Activated T-cell treated with anti-CD3 and anti-CD28 coated beads, Interleukin-2, amount 50 U/mL, for 72 hours (primary cell): ENCODE measurements around the gene PPP1R14B. TPM values are rescaled to one million over a fixed set of nuclear protein-coding genes. Genes with fewer than 3 reads are reported as not detected.

Experiments
- ATAC-seq, 2 donors: fragments of 150-1000 bp; cut with Tn5 transposase; replicated peaks in 1 of 2; 2 replicates each; pipeline ENCODE4 v1.10.0; 2021; ENCODE audit warnings: moderate library complexity in 2 of 2, mild to moderate bottlenecking in 1 of 2
- DNase-seq, 2 donors: peaks; one replicate each; pipeline ENCODE4 v3.0.0; 2021 to 2022; ENCODE audit warnings: mixed read lengths in 1 of 2
- H3K27ac Mint-ChIP-seq: one replicate; pipeline ENCODE4 v1.8.0; 2022; ENCODE audit warnings: mild to moderate bottlenecking, moderate library complexity, mixed read lengths
- H3K27me3 Mint-ChIP-seq: one replicate; pipeline ENCODE4 v1.8.0; 2022; ENCODE audit warnings: low read depth, mixed read lengths
- H3K36me3 Mint-ChIP-seq, 2 donors: one replicate each; pipeline ENCODE4 v1.8.0; 2022; ENCODE audit warnings: mixed read lengths in 2 of 2, mild to moderate bottlenecking in 1 of 2; ENCODE audit not compliant: insufficient read depth in 2 of 2
- H3K4me1 Mint-ChIP-seq: one replicate; pipeline ENCODE4 v1.8.0; 2022; ENCODE audit warnings: low read depth, mixed read lengths
- H3K4me3 Mint-ChIP-seq, 2 donors: one replicate each; pipeline ENCODE4 v1.8.0; 2022; ENCODE audit warnings: mild to moderate bottlenecking in 2 of 2, mixed read lengths in 2 of 2, moderate library complexity in 2 of 2
- H3K9me3 Mint-ChIP-seq, 2 donors: one replicate each; pipeline ENCODE4 v1.8.0; 2022; ENCODE audit warnings: mixed read lengths in 2 of 2
- total RNA-seq, 2 donors: library from RNA; stranded (reverse); gene quantifications; one replicate each; pipeline ENCODE4 v1.2.3, GENCODE V29; 2022

Gene PPP1R14B
- total RNA-seq, 2 donors from 2014 or later, result 121 to 149 TPM

- Mint-ChIP-seq H3K27ac (peak overlapping the region; percentile 87), H3K9me3 (no peaks in the 10 kb centered on the region)
- no peak for ATAC-seq
Observed at GRCh38 chr11:64286801-64287159, 40.0 kb upstream of the PPP1R14B start.

GRCh38 chr11:64285885-64286800 lies 39.4 kb upstream of the PPP1R14B start:
- Mint-ChIP-seq H3K4me1 (peaks cover 26% of the 10 kb centered on the region), H3K27ac (peak overlapping the region; percentile 87), H3K27me3 (peaks cover 9% of the 10 kb centered on the region), H3K4me3 (peak overlapping the region; percentile 86 to 93), H3K9me3 (no peaks in the 10 kb centered on the region), H3K36me3 (peaks cover 5 to 9% of the 10 kb centered on the region in 2 donors)
- no peak for ATAC-seq
- peak in 1 of 2 donors; percentile 45 for DNase-seq

More at GRCh38 chr11:64286801-64287159, 40.0 kb upstream of the PPP1R14B start:
- Mint-ChIP-seq H3K36me3 (peaks cover 5% of the 10 kb centered on the region in 2 donors), H3K27me3 (peaks cover 9% of the 10 kb centered on the region), H3K4me1 (peaks cover 20% of the 10 kb centered on the region), H3K4me3 (peak overlapping the region; percentile 86 to 93)
- DNase-seq, result no peak

- ATAC-seq, result peak; percentile 71 to 76
- Mint-ChIP-seq H3K27me3 (peaks cover under 1% of the 10 kb centered on the region), H3K4me3 (peak within 1 kb of the TSS; percentile 93 to 94), H3K9me3 (no peaks in the 10 kb centered on the region), H3K36me3 (peaks cover 3 to 5% of the 10 kb centered on the region in 2 donors), H3K4me1 (peaks cover 26% of the 10 kb centered on the region), H3K27ac (peak within 1 kb of the TSS; percentile 87)
- DNase-seq, result peak; percentile 94 to 97
Observed at GRCh38 chr11:64284962-64285884, 38.5 kb upstream of the PPP1R14B start, which contains the start of gene GPR137. GPR137 (plus strand) TSS chr11:64285848; CDS start chr11:64286525, 677 bp downstream.

- Mint-ChIP-seq H3K27ac (peak within 1 kb of the TSS; percentile 82), H3K36me3 (peaks cover 2 to 5% of the 10 kb centered on the region in 2 donors), H3K9me3 (no peaks in the 10 kb centered on the region), H3K4me1 (peaks cover 26% of the 10 kb centered on the region), H3K27me3 (no peaks in the 10 kb centered on the region), H3K4me3 (peak within 1 kb of the TSS; percentile 93 to 94)
- peak; percentile 91 to 94 for DNase-seq
- peak; percentile 91 to 92 for ATAC-seq
Observed at GRCh38 chr11:64284048-64284961, 37.6 kb upstream of the PPP1R14B start, which contains the start of gene BAD. BAD (minus strand) TSS chr11:64284665; CDS start chr11:64284368, 297 bp downstream.

- peak overlapping the region; percentile 46 to 53 for H3K4me3 Mint-ChIP-seq
Observed at GRCh38 chr11:64283092-64283491, 36.3 kb upstream of the PPP1R14B start.

GRCh38 chr11:64281957-64282770 lies 35.4 kb upstream of the PPP1R14B start:
- DNase-seq, result no peak
- ATAC-seq, result no peak
- Mint-ChIP-seq H3K4me3 (no peak overlapping the region), H3K9me3 (no peaks in the 10 kb centered on the region), H3K27me3 (no peaks in the 10 kb centered on the region), H3K27ac (no peak overlapping the region), H3K4me1 (peaks cover 26% of the 10 kb centered on the region), H3K36me3 (peaks cover 2 to 6% of the 10 kb centered on the region in 2 donors)

More at GRCh38 chr11:64283092-64283491, 36.3 kb upstream of the PPP1R14B start:
- ATAC-seq, result no peak
- H3K4me1 Mint-ChIP-seq, result peaks cover 26% of the 10 kb centered on the region
- no peaks in the 10 kb centered on the region for H3K9me3 Mint-ChIP-seq
- no peak overlapping the region for H3K27ac Mint-ChIP-seq
- no peak for DNase-seq
- no peaks in the 10 kb centered on the region for H3K27me3 Mint-ChIP-seq
- H3K36me3 Mint-ChIP-seq, result peaks cover 2 to 6% of the 10 kb centered on the region in 2 donors

GRCh38 chr11:64278576-64279190 lies 31.9 kb upstream of the PPP1R14B start:
- Mint-ChIP-seq H3K27me3 (no peaks in the 10 kb centered on the region), H3K36me3 (peaks cover 2 to 6% of the 10 kb centered on the region in 2 donors), H3K4me1 (peaks cover 16% of the 10 kb centered on the region), H3K4me3 (no peak overlapping the region), H3K27ac (no peak overlapping the region), H3K9me3 (no peaks in the 10 kb centered on the region)
- DNase-seq (no peak), ATAC-seq (no peak)

- Mint-ChIP-seq H3K27ac (no peak overlapping the region), H3K27me3 (no peaks in the 10 kb centered on the region), H3K4me1 (peaks cover 13% of the 10 kb centered on the region), H3K36me3 (peaks cover under 1 to 6% of the 10 kb centered on the region in 2 donors), H3K4me3 (no peak overlapping the region), H3K9me3 (no peaks in the 10 kb centered on the region)
- no peak for ATAC-seq
- no peak for DNase-seq
Observed at GRCh38 chr11:64276653-64277431, 30.1 kb upstream of the PPP1R14B start.

GRCh38 chr11:64275841-64276240 lies 29.1 kb upstream of the PPP1R14B start:
- H3K36me3 Mint-ChIP-seq, result peaks cover 0 to 1% of the 10 kb centered on the region in 2 donors
- H3K27me3 Mint-ChIP-seq, result no peaks in the 10 kb centered on the region
- no peaks in the 10 kb centered on the region for H3K9me3 Mint-ChIP-seq
- no peak for ATAC-seq
- H3K27ac Mint-ChIP-seq, result no peak overlapping the region
- H3K4me1 Mint-ChIP-seq, result peaks cover 9% of the 10 kb centered on the region
- H3K4me3 Mint-ChIP-seq, result no peak overlapping the region
- no peak for DNase-seq

- H3K36me3 Mint-ChIP-seq, result peaks cover 0 to 2% of the 10 kb centered on the region in 2 donors
- peaks cover 10% of the 10 kb centered on the region for H3K4me1 Mint-ChIP-seq
- H3K27me3 Mint-ChIP-seq, result no peaks in the 10 kb centered on the region
- no peak overlapping the region for H3K27ac Mint-ChIP-seq
- ATAC-seq (no peak), DNase-seq (no peak)
- no peak overlapping the region for H3K4me3 Mint-ChIP-seq
- H3K9me3 Mint-ChIP-seq, result no peaks in the 10 kb centered on the region
Observed at GRCh38 chr11:64275031-64275800, 28.5 kb upstream of the PPP1R14B start.
